ENCODE data around the gene DGKB.

Gene DGKB

DNA sequence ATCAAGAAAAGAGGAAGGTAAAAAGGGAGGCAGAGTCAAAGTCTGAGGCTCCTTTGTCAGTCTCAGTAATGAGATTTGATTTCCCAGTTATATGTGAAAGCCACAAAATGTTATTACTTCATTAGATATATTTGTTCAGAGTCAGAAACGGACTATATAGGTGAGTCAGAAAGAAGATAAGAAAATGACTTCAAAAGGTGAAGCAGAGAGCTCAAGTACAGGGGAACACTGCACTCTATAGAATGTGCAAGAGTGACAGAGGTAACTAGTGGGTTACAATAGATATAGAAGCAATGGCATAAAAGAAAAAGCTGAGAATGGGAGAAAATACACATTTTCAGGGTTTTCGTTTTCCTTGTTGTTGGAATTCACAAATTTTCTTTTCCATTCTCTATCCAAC is 43.3 kb downstream of the DGKB start:
- no peak for DNase-seq (ENCODE audit: extremely low spot score)
- ChIA-PET CTCF (interaction anchor here (0.6 kb wide), 1 partner anchor 18 kb away, joined by 4 read pairs; no protein-coding TSS in a partner anchor), POLR2A (no interaction called here)
- TF ChIP-seq SP1 (IDR thresholded peaks at IDR 0.05) (no peak), ARNT (IDR thresholded peaks at IDR 0.05) (no peak), FOXK2 (IDR thresholded peaks at IDR 0.05) (no peak), ELF4 (IDR thresholded peaks at IDR 0.05) (no peak), L3MBTL2 (conservative IDR thresholded peaks at IDR 0.05) (no peak), BHLHE40 (IDR thresholded peaks at IDR 0.05; ENCODE audit: borderline replicate concordance) (no peak), CTBP1 (IDR thresholded peaks at IDR 0.05; ENCODE audit: borderline replicate concordance) (no peak), HDGF (IDR thresholded peaks at IDR 0.05; ENCODE audit: borderline replicate concordance) (no peak), TARDBP (IDR thresholded peaks at IDR 0.05) (no peak), SUZ12 (IDR thresholded peaks at IDR 0.05) (no peak), ZNF384 (IDR thresholded peaks at IDR 0.05) (no peak)

DNA sequence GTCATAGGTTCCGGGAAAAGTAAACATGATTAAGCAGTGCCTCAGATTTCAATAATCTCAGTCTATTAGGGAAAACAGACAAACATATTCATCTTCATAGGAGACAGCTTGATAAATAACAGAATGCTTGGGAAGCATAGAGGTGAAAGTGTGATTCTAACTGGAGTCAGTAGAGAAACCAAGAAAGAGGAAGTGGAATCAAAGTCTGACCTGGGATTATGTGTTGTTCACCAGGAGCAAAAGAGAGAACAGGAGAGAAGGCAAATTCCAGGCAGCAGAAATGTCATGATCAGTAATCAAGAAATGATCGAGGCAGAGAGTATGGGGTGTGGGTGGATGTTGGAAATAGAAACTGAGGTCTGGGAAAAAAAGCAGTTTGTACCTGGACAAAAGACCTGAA is 43.7 kb downstream of the DGKB start:
- CTCF ChIA-PET = interaction anchor here (0.6 kb wide), 1 partner anchor 18 kb away, joined by 4 read pairs; no protein-coding TSS in a partner anchor
- POLR2A ChIA-PET = no interaction called here
- no peak for TF ChIP-seq SUZ12 (IDR thresholded peaks at IDR 0.05)
- DNase-seq (ENCODE audit: extremely low spot score) = no peak

DNA sequence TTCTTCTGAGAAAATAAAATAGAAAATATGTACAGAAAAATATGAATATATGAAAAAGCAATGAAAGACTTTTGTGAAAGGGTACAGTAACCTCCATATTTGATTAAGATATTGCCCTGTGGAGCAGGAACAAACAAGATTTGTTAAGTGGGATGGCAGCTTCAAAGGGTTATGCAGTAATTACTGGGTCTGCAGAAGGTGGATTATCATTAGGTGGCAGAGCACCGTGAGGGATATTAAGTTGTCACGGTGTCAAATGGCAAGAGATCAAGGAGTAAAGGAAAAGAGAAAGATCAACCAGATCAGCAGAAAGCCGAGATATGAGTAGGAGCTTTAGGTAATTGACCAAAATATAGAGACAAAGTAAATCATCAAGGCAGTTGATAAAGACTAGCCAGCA is 44.1 kb downstream of the DGKB start:
- ChIA-PET CTCF (no interaction called here), POLR2A (no interaction called here)
- TF ChIP-seq TARDBP (IDR thresholded peaks at IDR 0.05) (no peak), ZNF384 (IDR thresholded peaks at IDR 0.05) (no peak), ELF4 (IDR thresholded peaks at IDR 0.05) (no peak), BHLHE40 (IDR thresholded peaks at IDR 0.05; ENCODE audit: borderline replicate concordance) (no peak), NFRKB (IDR thresholded peaks at IDR 0.05) (no peak), LEF1 (IDR thresholded peaks at IDR 0.05; ENCODE audit: borderline replicate concordance) (no peak), FOXK2 (IDR thresholded peaks at IDR 0.05) (no peak), HDGF (IDR thresholded peaks at IDR 0.05; ENCODE audit: borderline replicate concordance) (no peak), FOXA1 (IDR thresholded peaks at IDR 0.05) (no peak), L3MBTL2 (conservative IDR thresholded peaks at IDR 0.05) (no peak), SP1 (IDR thresholded peaks at IDR 0.05) (no peak), SUZ12 (IDR thresholded peaks at IDR 0.05) (no peak), FOXM1 (IDR thresholded peaks at IDR 0.05; ENCODE audit: borderline replicate concordance) (no peak), CTBP1 (IDR thresholded peaks at IDR 0.05; ENCODE audit: borderline replicate concordance) (no peak)
- TF ChIP-seq, protein P1, sequence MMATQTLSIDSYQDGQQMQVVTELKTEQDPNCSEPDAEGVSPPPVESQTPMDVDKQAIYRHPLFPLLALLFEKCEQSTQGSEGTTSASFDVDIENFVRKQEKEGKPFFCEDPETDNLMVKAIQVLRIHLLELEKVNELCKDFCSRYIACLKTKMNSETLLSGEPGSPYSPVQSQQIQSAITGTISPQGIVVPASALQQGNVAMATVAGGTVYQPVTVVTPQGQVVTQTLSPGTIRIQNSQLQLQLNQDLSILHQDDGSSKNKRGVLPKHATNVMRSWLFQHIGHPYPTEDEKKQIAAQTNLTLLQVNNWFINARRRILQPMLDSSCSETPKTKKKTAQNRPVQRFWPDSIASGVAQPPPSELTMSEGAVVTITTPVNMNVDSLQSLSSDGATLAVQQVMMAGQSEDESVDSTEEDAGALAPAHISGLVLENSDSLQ (IDR thresholded peaks at IDR 0.05) = no peak
- no peak for DNase-seq (ENCODE audit: extremely low spot score)

DNA sequence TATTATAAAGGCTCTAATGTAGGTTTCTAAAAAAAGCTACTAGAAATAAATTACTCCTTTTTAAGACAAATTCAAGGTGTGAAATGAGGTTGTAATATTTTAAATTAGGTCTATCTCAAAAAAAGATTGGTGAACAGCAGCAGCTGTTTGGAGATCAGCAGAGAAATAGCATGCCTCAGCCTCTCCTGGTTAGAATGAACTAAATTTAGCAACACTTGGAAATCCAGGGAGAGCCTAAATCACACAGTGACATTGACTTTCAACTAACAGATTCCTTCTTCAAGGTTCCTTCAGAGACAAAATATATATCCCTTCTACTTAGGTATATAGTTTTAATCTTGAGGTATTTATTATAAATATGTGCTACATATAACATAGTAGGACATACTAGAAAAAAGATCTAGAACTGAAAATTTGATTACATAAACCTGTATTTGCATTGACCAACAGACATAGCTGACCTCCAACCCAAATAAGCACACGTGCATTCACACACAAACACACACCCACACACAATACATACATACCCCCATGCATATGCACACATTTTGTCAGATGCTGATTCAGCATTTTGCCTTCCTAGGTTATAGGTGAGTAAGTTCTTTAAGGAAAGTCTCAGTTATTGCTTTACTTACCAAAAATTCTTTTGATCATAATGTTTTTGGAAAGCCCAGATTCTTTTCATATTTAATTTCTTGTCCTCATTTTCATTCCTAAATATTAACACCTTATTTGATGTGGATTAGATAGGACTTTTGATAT is 47.3 kb downstream of the DGKB start:
- POLR2A ChIA-PET = no interaction called here
- TF ChIP-seq HDGF (IDR thresholded peaks at IDR 0.05; ENCODE audit: borderline replicate concordance) (no peak), SP1 (IDR thresholded peaks at IDR 0.05) (no peak)
- CTCF ChIA-PET = no interaction called here
- no peak for DNase-seq (ENCODE audit: extremely low spot score)

DNA sequence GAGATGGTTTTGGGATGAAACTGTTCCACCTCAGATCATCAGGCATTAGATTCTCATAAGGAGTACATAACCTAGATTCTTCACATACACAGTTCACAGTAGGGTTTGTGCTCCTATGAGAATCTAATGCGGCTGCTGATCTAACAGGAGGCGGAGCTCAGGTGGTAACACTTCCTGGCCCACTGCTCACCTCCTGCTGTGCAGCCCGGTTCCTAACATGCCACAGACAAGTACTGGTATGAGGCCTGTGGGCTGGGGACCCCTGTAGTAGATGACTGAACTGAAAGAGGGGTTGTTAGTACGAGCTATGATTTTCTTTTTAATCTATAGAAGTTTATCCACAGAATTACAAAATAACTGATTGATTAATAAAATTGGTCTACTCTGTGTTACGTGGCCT is 48.1 kb downstream of the DGKB start:
- TF ChIP-seq FOXA1 (IDR thresholded peaks at IDR 0.05) (no peak), FOXK2 (IDR thresholded peaks at IDR 0.05) (no peak), CTBP1 (IDR thresholded peaks at IDR 0.05; ENCODE audit: borderline replicate concordance) (no peak), FOXM1 (IDR thresholded peaks at IDR 0.05; ENCODE audit: borderline replicate concordance) (no peak), ARNT (IDR thresholded peaks at IDR 0.05) (no peak), SP1 (IDR thresholded peaks at IDR 0.05) (no peak), LEF1 (IDR thresholded peaks at IDR 0.05; ENCODE audit: borderline replicate concordance) (no peak), L3MBTL2 (conservative IDR thresholded peaks at IDR 0.05) (no peak), ELF4 (IDR thresholded peaks at IDR 0.05) (no peak), HDGF (IDR thresholded peaks at IDR 0.05; ENCODE audit: borderline replicate concordance) (no peak), TARDBP (IDR thresholded peaks at IDR 0.05) (no peak), ZNF384 (IDR thresholded peaks at IDR 0.05) (no peak), NFRKB (IDR thresholded peaks at IDR 0.05) (no peak), SUZ12 (IDR thresholded peaks at IDR 0.05) (no peak), BHLHE40 (IDR thresholded peaks at IDR 0.05; ENCODE audit: borderline replicate concordance) (no peak)
- TF ChIP-seq, protein P1 (IDR thresholded peaks at IDR 0.05) = no peak

DNA sequence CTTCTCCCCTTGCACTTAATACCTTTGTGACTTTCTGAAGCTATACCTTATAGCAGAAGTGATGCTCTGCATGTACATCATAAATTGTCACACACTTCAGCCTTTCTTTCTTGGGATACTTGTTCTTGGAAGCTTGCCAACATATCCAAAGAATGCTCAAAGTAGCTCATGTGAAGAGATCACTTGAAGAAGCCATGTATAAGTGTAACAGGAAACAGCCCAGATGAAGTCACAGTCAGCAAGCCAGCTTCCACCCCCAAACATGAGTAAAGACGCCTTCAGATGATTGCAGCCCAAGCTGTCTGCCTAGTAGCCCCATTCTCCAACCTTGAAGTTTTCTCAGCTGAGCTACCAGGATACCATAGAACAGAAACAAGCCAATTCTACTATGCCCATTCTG is 50.9 kb downstream of the DGKB start:
- POLR2A ChIA-PET = no interaction called here
- no peak for DNase-seq (ENCODE audit: extremely low spot score)
- TF ChIP-seq SUZ12 (IDR thresholded peaks at IDR 0.05) (no peak), BHLHE40 (IDR thresholded peaks at IDR 0.05; ENCODE audit: borderline replicate concordance) (no peak), HDGF (IDR thresholded peaks at IDR 0.05; ENCODE audit: borderline replicate concordance) (no peak), FOXK2 (IDR thresholded peaks at IDR 0.05) (no peak)
- CTCF ChIA-PET = no interaction called here

More for the DNA sequence above, 48.1 kb downstream of the DGKB start:
- CTCF ChIA-PET = no interaction called here
- POLR2A ChIA-PET = no interaction called here
- no peak for DNase-seq (ENCODE audit: extremely low spot score)

DNA sequence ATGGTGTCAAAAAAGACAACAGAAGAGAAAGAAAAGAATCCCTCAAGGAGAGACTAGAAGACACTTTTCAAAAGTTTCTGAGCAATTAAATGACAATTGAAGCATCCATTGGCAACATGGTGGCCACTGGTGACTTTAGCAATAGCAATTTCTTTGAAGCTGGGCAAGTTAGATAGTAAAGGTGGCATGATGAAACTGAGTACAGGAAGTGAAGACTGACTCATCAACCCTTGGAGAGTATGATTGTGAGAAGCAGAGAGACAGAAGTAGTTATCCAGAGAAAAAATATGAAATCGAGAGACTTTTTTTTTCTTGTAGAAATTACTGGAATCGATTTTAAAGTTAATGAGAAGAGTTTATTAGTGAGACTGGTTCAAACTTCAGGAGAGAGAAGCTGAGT is 52.5 kb downstream of the DGKB start:
- ChIA-PET CTCF (no interaction called here), POLR2A (no interaction called here)
- TF ChIP-seq NFRKB (IDR thresholded peaks at IDR 0.05) (no peak), ZNF384 (IDR thresholded peaks at IDR 0.05) (no peak), FOXK2 (IDR thresholded peaks at IDR 0.05) (no peak), SUZ12 (IDR thresholded peaks at IDR 0.05) (no peak), L3MBTL2 (conservative IDR thresholded peaks at IDR 0.05) (no peak), LEF1 (IDR thresholded peaks at IDR 0.05; ENCODE audit: borderline replicate concordance) (no peak), ELF4 (IDR thresholded peaks at IDR 0.05) (no peak), CTBP1 (IDR thresholded peaks at IDR 0.05; ENCODE audit: borderline replicate concordance) (no peak), FOXA1 (IDR thresholded peaks at IDR 0.05) (no peak), ARNT (IDR thresholded peaks at IDR 0.05) (no peak), FOXM1 (IDR thresholded peaks at IDR 0.05; ENCODE audit: borderline replicate concordance) (no peak), TARDBP (IDR thresholded peaks at IDR 0.05) (no peak), SP1 (IDR thresholded peaks at IDR 0.05) (no peak), HDGF (IDR thresholded peaks at IDR 0.05; ENCODE audit: borderline replicate concordance) (no peak), BHLHE40 (IDR thresholded peaks at IDR 0.05; ENCODE audit: borderline replicate concordance) (no peak)
- TF ChIP-seq, protein P1 (IDR thresholded peaks at IDR 0.05) = no peak
- DNase-seq (ENCODE audit: extremely low spot score) = no peak

Measured in HEK293T (cell line).